M059J (cell line): ENCODE measurements around the gene NAPA. TPM values are rescaled to one million over a fixed set of nuclear protein-coding genes. Genes with fewer than 3 reads are reported as not detected.

ENCODE experiments used
- DNase-seq: peaks from one replicate; pipeline ENCODE4 v3.0.0-alpha.2; 2012; ENCODE audit warnings: low read depth
- total RNA-seq: library from RNA; depleted of rRNA; stranded (reverse); fragments of >200 nt; shearing (Covaris generic); gene quantifications from 2 replicates; pipeline ENCODE4 v1.2.3, GENCODE V29; 2014

NAPA gene
- total RNA-seq, 1 experiment from 2014 or later = 211 TPM

- DNase-seq = no peak
Measured at GRCh38 chr19:47499863-47500830, 14.7 kb downstream of the NAPA start.

- no peak for DNase-seq
Measured at GRCh38 chr19:47499371-47499770, 15.5 kb downstream of the NAPA start.

GRCh38 chr19:47498561-47498960 is 16.3 kb downstream of the NAPA start:
- no peak for DNase-seq

- DNase-seq = no peak
Measured at GRCh38 chr19:47497821-47498520, 16.9 kb downstream of the NAPA start.

GRCh38 chr19:47497050-47497766 is 17.7 kb downstream of the NAPA start:
- DNase-seq = no peak

GRCh38 chr19:47495478-47496372 is 19.1 kb downstream of the NAPA start:
- DNase-seq = no peak

GRCh38 chr19:47494729-47495128 is 20.1 kb downstream of the NAPA start:
- no peak for DNase-seq

GRCh38 chr19:47494211-47494547 is 20.7 kb downstream of the NAPA start:
- no peak for DNase-seq

- no peak for DNase-seq
Measured at GRCh38 chr19:47493378-47494210, 21.3 kb downstream of the NAPA start.

GRCh38 chr19:47492571-47493377 is 22.1 kb downstream of the NAPA start:
- no peak for DNase-seq

GRCh38 chr19:47492137-47492533 is 22.7 kb downstream of the NAPA start:
- no peak for DNase-seq

GRCh38 chr19:47491358-47492136 is 23.3 kb downstream of the NAPA start:
- DNase-seq = no peak

GRCh38 chr19:47490847-47491246 is 24.0 kb downstream of the NAPA start:
- no peak for DNase-seq

- no peak for DNase-seq
Measured at GRCh38 chr19:47490031-47490430, 24.8 kb downstream of the NAPA start.

GRCh38 chr19:47489072-47489914 is 25.6 kb downstream of the NAPA start:
- no peak for DNase-seq

GRCh38 chr19:47487551-47488515 is 27.0 kb downstream of the NAPA start:
- no peak for DNase-seq

GRCh38 chr19:47486900-47487299 is 28.0 kb downstream of the NAPA start:
- no peak for DNase-seq
